K562 (cell line): ENCODE data around the gene SPATA24. TPM values are rescaled to one million over a fixed set of nuclear protein-coding genes. Genes with fewer than 3 reads are reported as not detected.

Experiments used
- ATAC-seq: fragments of 200-7000 bp; cut with Tn5 transposase; 3 replicates; pipeline ENCODE4 v1.9.1; 2020; ENCODE audit warnings: moderate library complexity
- BruUV-seq: library from RNA; stranded (reverse); fragments of 400-500 nt; replicated peaks from 2 replicates; lab custom pipeline; 2021; lab: Mats Ljungman, UMichigan
- CTCF ChIA-PET: fragments of 300-600 bp; formaldehyde crosslinking; extraction: SDS; loops from one replicate; lab custom pipeline; 2021; ENCODE audit warnings: low intra/inter-chr PET ratio; lab: Yijun Ruan, JAX
- POLR2A ChIA-PET: fragments of 300-600, 350-650 bp; sonication (Branson Sonifier 250); formaldehyde crosslinking; extraction: SDS; loops from one replicate; lab custom pipeline; 2021; ENCODE audit warnings: antibody characterized with exemption, inconsistent platforms; lab: Yijun Ruan, JAX
- DNase-seq, 4 experiments: peaks; one replicate each; pipeline versions ENCODE4 v3.0.0 to v3.0.0-alpha.2; 2011 to 2018; ENCODE audit warnings: low spot score in 3 of 4, mixed read lengths in 3 of 4; ENCODE audit errors: extremely low read depth in 1 of 4
- FAIRE-seq: peaks from 2 replicates; lab custom pipeline; 2011; peaks lifted over from hg19 to GRCh38; lab: Jason Lieb, UNC
- H2AFZ ChIP-seq: 2 replicates; pipeline ENCODE4 v1.6.0; 2011; ENCODE audit warnings: low read depth, low read length, control low read depth, inconsistent platforms
- H3K27ac ChIP-seq: fragments of 200-600 bp; 3 replicates; pipeline ENCODE4 v1.8.0; 2011; ENCODE audit warnings: low read depth, mild to moderate bottlenecking, control low read depth, inconsistent platforms, low read length, moderate library complexity, mixed read lengths; ENCODE audit errors: extremely low read depth
- H3K27me3 ChIP-seq, 2 experiments: fragments of 300-600 bp in 1 of 2; 2 replicates in 1 of 2; 3 replicates in 1 of 2; pipeline versions ENCODE4 v1.6.0 to v1.8.0; 2011; ENCODE audit warnings: inconsistent platforms in 2 of 2, low read length in 2 of 2, mild to moderate bottlenecking in 1 of 2, mixed read lengths in 1 of 2, moderate library complexity in 1 of 2; ENCODE audit not compliant: control insufficient read depth in 2 of 2, insufficient read depth in 2 of 2
- H3K36me3 ChIP-seq: fragments of 300-600 bp; 3 replicates; pipeline ENCODE4 v1.8.0; 2011; ENCODE audit warnings: mild to moderate bottlenecking, low read length, inconsistent platforms; ENCODE audit not compliant: control insufficient read depth, insufficient read depth
- H3K4me1 ChIP-seq, 2 experiments: fragments of 200-600 bp in 1 of 2; replicated peaks in 1 of 2; 2 replicates in 1 of 2; 3 replicates in 1 of 2; pipeline versions ENCODE4 v1.5.1 to v1.8.0; 2011; ENCODE audit warnings: inconsistent platforms in 2 of 2, low read length in 2 of 2, mild to moderate bottlenecking in 1 of 2, mixed read lengths in 1 of 2, moderate library complexity in 1 of 2; ENCODE audit not compliant: control insufficient read depth in 2 of 2, insufficient read depth in 2 of 2
- H3K4me2 ChIP-seq: 2 replicates; pipeline ENCODE4 v1.6.1; 2011; ENCODE audit warnings: low read length, control low read depth, inconsistent platforms, mixed read lengths; ENCODE audit not compliant: insufficient read depth
- H3K4me3 ChIP-seq: fragments of 200-600 bp; sonication (generic), shearing (Covaris generic); 2 replicates; pipeline ENCODE4 v1.5.1; 2016; ENCODE audit warnings: control low read depth, inconsistent platforms
- H3K79me2 ChIP-seq: fragments of 200-600 bp; 3 replicates; pipeline ENCODE4 v1.8.0; 2011; ENCODE audit warnings: low read length, inconsistent platforms; ENCODE audit not compliant: control insufficient read depth, insufficient read depth
- H3K9ac ChIP-seq, 2 experiments: 2 replicates each; pipeline versions ENCODE4 v1.6.0 to v1.6.1; 2011; ENCODE audit warnings: low read depth in 2 of 2, low read length in 2 of 2, control low read depth in 1 of 2, inconsistent platforms in 1 of 2, mild to moderate bottlenecking in 1 of 2, mixed read lengths in 1 of 2; ENCODE audit not compliant: insufficient read depth in 1 of 2
- H3K9me1 ChIP-seq: one replicate; pipeline ENCODE4 v1.6.0; 2011; ENCODE audit warnings: inconsistent platforms, mild to moderate bottlenecking, low read length, moderate library complexity; ENCODE audit not compliant: control insufficient read depth, insufficient read depth
- H3K9me3 ChIP-seq: replicated peaks from 2 replicates; pipeline ENCODE4 v1.5.1; 2011; ENCODE audit warnings: low read depth, low read length, inconsistent platforms; ENCODE audit not compliant: control insufficient read depth, insufficient read depth
- H4K20me1 ChIP-seq: replicated peaks from 2 replicates; pipeline ENCODE4 v1.6.1; 2011; ENCODE audit warnings: low read length, inconsistent platforms, mixed read lengths; ENCODE audit not compliant: control insufficient read depth, insufficient read depth
- BMI1 ChIP-seq: fragments of 150-350 bp; IDR thresholded peaks from 2 replicates; pipeline ENCODE4 v1.6.1; 2014; ENCODE audit warnings: low read length
- KAT7 ChIP-seq: sonication (generic); formaldehyde crosslinking; IDR thresholded peaks from 2 replicates; pipeline ENCODE4 v1.8.0; 2022; ENCODE audit warnings: missing genetic modification reagents, mild to moderate bottlenecking, borderline replicate concordance
- MGA ChIP-seq: fragments of 450-650 bp; IDR thresholded peaks from 2 replicates; pipeline ENCODE4 v1.6.1; 2016; ENCODE audit warnings: mild to moderate bottlenecking, moderate library complexity
- NR2C1 ChIP-seq, 2 experiments: fragments of 450-650 bp; IDR thresholded peaks; 2 replicates each; pipeline ENCODE4 v1.6.1; 2017; ENCODE audit warnings: mild to moderate bottlenecking in 2 of 2, antibody characterized with exemption in 1 of 2, inconsistent platforms in 1 of 2, missing compliant biosample characterization in 1 of 2, missing genetic modification characterization in 1 of 2
- SRSF1 ChIP-seq: fragments of 200-400 bp; formaldehyde crosslinking; IDR thresholded peaks from 2 replicates; pipeline ENCODE4 v1.6.1; 2017; ENCODE audit warnings: mild to moderate bottlenecking, low read depth, low read length, moderate library complexity
- XRCC4 ChIP-seq: IDR thresholded peaks from one replicate; pipeline ENCODE4 v1.6.1; 2011; ENCODE audit not compliant: insufficient read depth, insufficient read length; ENCODE audit errors: extremely low read depth
- ZNF232 ChIP-seq: sonication (generic); formaldehyde crosslinking; IDR thresholded peaks from 2 replicates; pipeline ENCODE4 v1.8.0; 2022; ENCODE audit warnings: mild to moderate bottlenecking, missing genetic modification reagents
- WGBS: fragments of 100-300 bp; shearing (Covaris generic); methylation state at CpG from one replicate; pipeline ENCODE4 v1.1.6; 2016; ENCODE audit warnings: low coverage, mixed read lengths; ENCODE audit not compliant: insufficient coverage; ENCODE audit errors: missing lambda C conversion rate; 5-methylcytosine and 5-hydroxymethylcytosine counted together
- in situ Hi-C: fragments of 300-500 bp; cut with MboI; formaldehyde crosslinking; loops from 4 replicates; pipeline ENCODE4 v1.15.0; 2018; ENCODE audit warnings: inconsistent platforms, mixed read lengths
- intact Hi-C: fragments of 100-400 bp; cut with micrococcal nuclease; formaldehyde crosslinking; loops from 2 replicates; pipeline ENCODE4 v1.14.2; 2022
- polyA plus RNA-seq, 8 experiments: library from polyadenylated mRNA; depleted of rRNA in 4 of 8; stranded (reverse) in 5 of 8; unstranded in 3 of 8; fragments of >200 nt; fragmentation: Nextera tagmentation in 2 of 8; fragmentation: Illumina TruSeq in 1 of 8; extraction: Ambion mirVana in 2 of 8; extraction: Trizol in 1 of 8; gene quantifications; 2 replicates each; pipeline versions ENCODE4 v1.2.1 to v1.2.3, GENCODE V29; 2011 to 2014; ENCODE audit warnings: inconsistent platforms in 1 of 8, missing spikeins in 1 of 8
- total RNA-seq, 7 experiments: library from RNA; depleted of rRNA in 6 of 7; stranded (reverse); fragments of >200 nt in 6 of 7; fragmentation: Illumina TruSeq in 2 of 7; extraction: Trizol in 2 of 7; gene quantifications; 2 replicates each; pipeline versions ENCODE4 v1.2.1 to v1.2.3, GENCODE V29; 2011 to 2021; ENCODE audit warnings: low replicate concordance in 1 of 7

SPATA24 gene
- total and polyA plus RNA-seq, 9 of the 15 experiments (the other 6 are each of a cell fraction or from before 2014, with no cell fraction given): 4.1 to 12.6 (median 8.0) TPM

- Histone ChIP-seq H3K9ac (no peak overlapping the region), H3K27ac (no peak overlapping the region)
Measured at GRCh38 chr5:139408191-139408590, 4.3 kb upstream of the SPATA24 start.

More at GRCh38 chr5:139408191-139408590, 4.3 kb upstream of the SPATA24 start:
- Histone ChIP-seq H3K4me2 (no peak overlapping the region), H4K20me1 (no peaks in the 10 kb centered on the region), H3K4me3 (no peak overlapping the region), H3K79me2 (no peaks in the 10 kb centered on the region), H3K4me1 (peaks cover 6 to 12% of the 10 kb centered on the region in 2 experiments; a peak in 4 of 5 replicates), H3K9me1 (no peaks in the 10 kb centered on the region)
- intact Hi-C loops (no loop called here), in situ Hi-C loops (no loop called here)
- TF ChIP-seq ZNF232 (CRISPR knock-in tag): no peak
- no peak for TF ChIP-seq XRCC4
- no peak for TF ChIP-seq SRSF1
- no peak for TF ChIP-seq BMI1
- no peak for TF ChIP-seq MGA
- no peak for TF ChIP-seq KAT7 (CRISPR knock-in tag)
- TF ChIP-seq NR2C1 (IDR thresholded peaks at IDR 0.05): no peak
- no peak for TF ChIP-seq NR2C1 (tag; IDR thresholded peaks at IDR 0.05)
- TF ChIP-seq, all 486 proteins: peak for 0
- WGBS: 65% methylated on average over 7 of the region's 7 CpGs
- FAIRE-seq (no peak), DNase-seq (no peak), ATAC-seq (no peak)
- ChIA-PET CTCF (no interaction called here), POLR2A (interaction anchor here (0.6 to 1.3 kb wide), 2 partner anchors 10 to 22 kb away, joined by 4 read pairs; no protein-coding TSS in a partner anchor)
- H3K36me3 ChIP-seq: no peaks in the 10 kb centered on the region
- no peaks in the 10 kb centered on the region for H3K27me3 ChIP-seq
- H2AFZ ChIP-seq: no peak overlapping the region
- no TSS peak for BruUV-seq
- no peaks in the 10 kb centered on the region for H3K9me3 ChIP-seq
